SK-N-SH treated with all-trans-retinoic acid at 6 μM for 48 hours (cell line): Measurements from ENCODE around the gene SMARCD3.

Source experiments
- BACH2 ChIP-seq: fragments of 250-450 bp; sonication (Bioruptor Pico); IDR thresholded peaks from 2 replicates; pipeline ENCODE4 v1.9.0; 2021; ENCODE audit warnings: mild to moderate bottlenecking, borderline replicate concordance
- PPARA ChIP-seq: fragments of 250-450 bp; sonication (Bioruptor Pico); IDR thresholded peaks from 2 replicates; pipeline ENCODE4 v1.5.0; 2020; ENCODE audit warnings: mild to moderate bottlenecking, borderline replicate concordance
- RARB ChIP-seq: fragments of 250-450 bp; sonication (Bioruptor Pico); IDR thresholded peaks from 2 replicates; pipeline ENCODE4 v1.8.0; 2021; ENCODE audit warnings: mild to moderate bottlenecking, moderate library complexity
- TCF4 ChIP-seq: fragments of 250-450 bp; sonication (Bioruptor Pico); IDR thresholded peaks from 2 replicates; pipeline ENCODE4 v1.8.0; 2021; ENCODE audit warnings: mild to moderate bottlenecking, moderate library complexity, borderline replicate concordance
- ZFP30 ChIP-seq: fragments of 450-650 bp; formaldehyde crosslinking; IDR thresholded peaks from 2 replicates; pipeline ENCODE4 v1.5.0; 2022; ENCODE audit warnings: mild to moderate bottlenecking, moderate library complexity
- ZNF565 ChIP-seq: fragments of 450-650 bp; formaldehyde crosslinking; conservative IDR thresholded peaks from 2 replicates; pipeline ENCODE4 v1.5.0; 2020; ENCODE audit warnings: low read depth, mild to moderate bottlenecking, moderate library complexity
- ZNF70 ChIP-seq: fragments of 450-650 bp; formaldehyde crosslinking; IDR thresholded peaks from 2 replicates; pipeline ENCODE4 v1.5.0; 2020; ENCODE audit warnings: mild to moderate bottlenecking, moderate library complexity
- TF ChIP-seq, protein P1 (sequence below): fragments of 250-450 bp; sonication (Bioruptor Pico); IDR thresholded peaks from 2 replicates; pipeline ENCODE4 v1.8.0; 2020; ENCODE audit warnings: mild to moderate bottlenecking, moderate library complexity, borderline replicate concordance
- TF ChIP-seq, protein P2 (sequence below): fragments of 250-450 bp; sonication (Bioruptor Pico); IDR thresholded peaks from 2 replicates; pipeline ENCODE4 v1.5.1; 2020; ENCODE audit warnings: low read depth, mild to moderate bottlenecking, moderate library complexity

DNA sequence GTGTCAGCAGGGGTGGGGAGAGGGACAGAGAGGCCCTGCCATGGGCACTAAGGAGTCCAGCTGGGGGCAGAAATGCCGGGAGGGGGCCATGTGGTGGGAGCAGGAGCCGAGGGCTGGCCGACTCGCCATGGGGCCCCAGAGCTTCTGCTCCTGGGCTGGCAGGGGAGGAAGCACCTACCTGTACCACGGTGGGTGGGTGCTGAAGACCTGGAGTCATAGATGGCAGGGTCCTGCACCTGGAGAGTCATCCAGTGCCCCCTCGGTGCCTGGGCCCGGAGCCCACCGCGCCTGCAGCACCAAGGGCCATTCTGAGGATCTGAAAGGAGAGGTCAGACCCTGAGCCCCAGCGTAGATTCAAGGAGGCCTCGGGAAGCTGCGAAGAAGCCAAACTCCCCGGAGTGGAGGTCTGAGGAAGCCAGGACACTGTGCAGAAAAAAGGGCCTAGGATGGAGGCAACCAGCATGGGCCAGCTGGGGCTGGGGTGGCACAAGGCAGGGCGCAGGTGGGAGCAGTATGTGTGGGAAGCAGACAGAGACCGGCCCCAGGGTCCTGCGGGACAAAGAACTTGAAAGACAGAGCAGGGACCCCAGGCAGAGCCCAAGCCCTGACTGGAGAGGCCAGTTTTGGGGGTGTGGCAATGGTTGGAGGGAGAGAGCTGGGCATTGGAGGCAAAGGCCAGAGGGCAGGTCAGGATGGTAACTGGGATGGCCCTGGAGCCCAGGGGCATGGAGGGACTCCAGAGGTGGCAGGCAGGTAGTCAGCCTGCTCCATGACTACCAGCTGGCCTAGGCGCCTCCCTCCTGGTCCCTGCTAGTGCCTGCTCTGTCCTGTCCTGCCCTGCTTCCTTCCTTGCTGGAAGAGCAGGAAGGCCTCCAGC lies 26.7 kb upstream of the SMARCD3 start:
- TF ChIP-seq, protein P1, sequence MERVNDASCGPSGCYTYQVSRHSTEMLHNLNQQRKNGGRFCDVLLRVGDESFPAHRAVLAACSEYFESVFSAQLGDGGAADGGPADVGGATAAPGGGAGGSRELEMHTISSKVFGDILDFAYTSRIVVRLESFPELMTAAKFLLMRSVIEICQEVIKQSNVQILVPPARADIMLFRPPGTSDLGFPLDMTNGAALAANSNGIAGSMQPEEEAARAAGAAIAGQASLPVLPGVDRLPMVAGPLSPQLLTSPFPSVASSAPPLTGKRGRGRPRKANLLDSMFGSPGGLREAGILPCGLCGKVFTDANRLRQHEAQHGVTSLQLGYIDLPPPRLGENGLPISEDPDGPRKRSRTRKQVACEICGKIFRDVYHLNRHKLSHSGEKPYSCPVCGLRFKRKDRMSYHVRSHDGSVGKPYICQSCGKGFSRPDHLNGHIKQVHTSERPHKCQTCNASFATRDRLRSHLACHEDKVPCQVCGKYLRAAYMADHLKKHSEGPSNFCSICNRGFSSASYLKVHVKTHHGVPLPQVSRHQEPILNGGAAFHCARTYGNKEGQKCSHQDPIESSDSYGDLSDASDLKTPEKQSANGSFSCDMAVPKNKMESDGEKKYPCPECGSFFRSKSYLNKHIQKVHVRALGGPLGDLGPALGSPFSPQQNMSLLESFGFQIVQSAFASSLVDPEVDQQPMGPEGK = no peak
- TF ChIP-seq RARB (CRISPR knock-in tag) = no peak
- no peak for TF ChIP-seq TCF4
- TF ChIP-seq ZFP30 (CRISPR knock-in tag) = no peak
- no peak for TF ChIP-seq ZNF70 (CRISPR knock-in tag)
- TF ChIP-seq, protein P2, sequence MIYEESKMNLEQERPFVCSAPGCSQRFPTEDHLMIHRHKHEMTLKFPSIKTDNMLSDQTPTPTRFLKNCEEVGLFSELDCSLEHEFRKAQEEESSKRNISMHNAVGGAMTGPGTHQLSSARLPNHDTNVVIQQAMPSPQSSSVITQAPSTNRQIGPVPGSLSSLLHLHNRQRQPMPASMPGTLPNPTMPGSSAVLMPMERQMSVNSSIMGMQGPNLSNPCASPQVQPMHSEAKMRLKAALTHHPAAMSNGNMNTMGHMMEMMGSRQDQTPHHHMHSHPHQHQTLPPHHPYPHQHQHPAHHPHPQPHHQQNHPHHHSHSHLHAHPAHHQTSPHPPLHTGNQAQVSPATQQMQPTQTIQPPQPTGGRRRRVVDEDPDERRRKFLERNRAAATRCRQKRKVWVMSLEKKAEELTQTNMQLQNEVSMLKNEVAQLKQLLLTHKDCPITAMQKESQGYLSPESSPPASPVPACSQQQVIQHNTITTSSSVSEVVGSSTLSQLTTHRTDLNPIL (CRISPR knock-in tag) = no peak
- TF ChIP-seq ZNF565 (CRISPR knock-in tag) = no peak
- no peak for TF ChIP-seq BACH2 (CRISPR knock-in tag)
- no peak for TF ChIP-seq PPARA (CRISPR knock-in tag)
